Esophagus muscularis mucosa (tissue), 2 donors: Measurements from ENCODE around the gene SYPL2.

Experiments used
- POLR2A ChIP-seq: fragments of 450-650 bp; IDR thresholded peaks from one replicate; pipeline ENCODE4 v1.6.1; 2017; ENCODE audit warnings: antibody characterized with exemption, moderate library complexity, mild to moderate bottlenecking, low read depth
- POLR2AphosphoS5 ChIP-seq, 2 donors: sonication (generic); formaldehyde crosslinking; IDR thresholded peaks; one replicate each; pipeline ENCODE4 v1.6.1; 2017; ENCODE audit warnings: antibody characterized with exemption in 2 of 2

DNA sequence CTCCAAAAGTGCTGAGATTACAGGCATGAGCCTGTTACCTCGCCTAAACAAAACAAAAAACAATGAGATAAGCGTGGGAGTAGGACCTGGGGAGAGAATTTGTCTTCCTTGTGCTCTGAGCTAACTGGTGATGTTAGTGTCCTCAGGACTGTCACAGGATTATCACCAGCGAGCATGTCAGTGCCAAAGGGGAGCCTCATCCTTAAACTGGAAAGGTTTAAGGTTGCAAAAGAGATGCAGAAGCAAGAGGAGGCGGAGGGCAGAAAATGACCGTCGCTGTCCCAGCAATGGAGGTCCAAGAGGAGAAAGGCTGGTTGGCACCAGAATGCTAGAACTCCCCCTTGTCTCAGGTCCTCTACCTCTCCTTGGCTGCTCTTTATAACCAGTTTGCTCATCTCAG, 3.9 kb downstream of the SYPL2 start:
- TF ChIP-seq POLR2AphosphoS5 (IDR thresholded peaks at IDR 0.05) (no peak), POLR2A (no peak)
